Activated CD4-positive, alpha-beta T cell treated with anti-CD3 and anti-CD28 coated beads, Interleukin-2, amount 10 ng/mL, durations not matched to agents 7 days and 5 days (primary cell): Measurements from ENCODE around the gene SEC14L5. TPM values are rescaled to one million over a fixed set of nuclear protein-coding genes. Genes with fewer than 3 reads are reported as not detected.

ENCODE experiments used
- CTCF ChIA-PET: fragments of 350-600 bp; sonication (Branson Sonifier 250); formaldehyde crosslinking; loops from one replicate; lab custom pipeline; 2021; ENCODE audit warnings: antibody characterized with exemption; lab: Charles Lee
- POLR2A ChIA-PET: fragments of 350-600 bp; sonication (Branson Sonifier 250); formaldehyde crosslinking; loops from one replicate; lab custom pipeline; 2021; ENCODE audit warnings: antibody characterized with exemption; lab: Charles Lee
- DNase-seq: peaks from one replicate; pipeline ENCODE4 v3.0.0-alpha.2; 2020
- H3K27ac Mint-ChIP-seq: one replicate; pipeline ENCODE4 v1.8.0; 2021; ENCODE audit warnings: mild to moderate bottlenecking, moderate library complexity, mixed read lengths
- H3K27me3 Mint-ChIP-seq: one replicate; pipeline ENCODE4 v1.8.0; 2021; ENCODE audit warnings: mixed read lengths
- H3K36me3 Mint-ChIP-seq: one replicate; pipeline ENCODE4 v1.8.0; 2021; ENCODE audit warnings: low read depth, mixed read lengths
- H3K4me1 Mint-ChIP-seq: one replicate; pipeline ENCODE4 v1.8.0; 2021; ENCODE audit warnings: mixed read lengths
- H3K4me3 Mint-ChIP-seq: one replicate; pipeline ENCODE4 v1.8.0; 2021; ENCODE audit warnings: mild to moderate bottlenecking, moderate library complexity, mixed read lengths
- H3K9me3 Mint-ChIP-seq: one replicate; pipeline ENCODE4 v1.8.0; 2021; ENCODE audit warnings: mixed read lengths
- total RNA-seq, 2 experiments: library from RNA; stranded (reverse); gene quantifications; one replicate each; pipeline ENCODE4 v1.2.3, GENCODE V29; 2021

The SEC14L5 gene
- total RNA-seq, 2 experiments from 2014 or later = not detected

GRCh38 chr16:4987580-4988374, 29.6 kb downstream of the SEC14L5 start:
- no peak overlapping the region for H3K4me3 Mint-ChIP-seq
- ChIA-PET POLR2A (no interaction called here), CTCF (interaction anchor here (0.9 kb wide), 1 partner anchor 83 kb away, joined by 3 read pairs; no protein-coding TSS in a partner anchor)
- no peaks in the 10 kb centered on the region for H3K4me1 Mint-ChIP-seq
- no peak for DNase-seq
- no peaks in the 10 kb centered on the region for H3K36me3 Mint-ChIP-seq
- peaks cover 46% of the 10 kb centered on the region for H3K27me3 Mint-ChIP-seq
- peaks cover 5% of the 10 kb centered on the region for H3K9me3 Mint-ChIP-seq
- H3K27ac Mint-ChIP-seq = no peak overlapping the region

GRCh38 chr16:4988647-4989046, 30.5 kb downstream of the SEC14L5 start:
- ChIA-PET POLR2A (no interaction called here), CTCF (no interaction called here)
- Mint-ChIP-seq H3K4me3 (no peak overlapping the region), H3K27me3 (peaks cover 46% of the 10 kb centered on the region), H3K9me3 (peaks cover 5% of the 10 kb centered on the region), H3K36me3 (no peaks in the 10 kb centered on the region), H3K27ac (no peak overlapping the region), H3K4me1 (no peaks in the 10 kb centered on the region)
- no peak for DNase-seq

- peaks cover 2% of the 10 kb centered on the region for H3K9me3 Mint-ChIP-seq
- no peak for DNase-seq
- H3K4me3 Mint-ChIP-seq = no peak overlapping the region
- ChIA-PET CTCF (no interaction called here), POLR2A (no interaction called here)
- no peaks in the 10 kb centered on the region for H3K36me3 Mint-ChIP-seq
- peaks cover 40% of the 10 kb centered on the region for H3K27me3 Mint-ChIP-seq
- no peak overlapping the region for H3K27ac Mint-ChIP-seq
- no peaks in the 10 kb centered on the region for H3K4me1 Mint-ChIP-seq
These were observed 31.4 kb downstream of the SEC14L5 start for GRCh38 chr16:4989391-4990006.

GRCh38 chr16:4990415-4990814, 32.3 kb downstream of the SEC14L5 start:
- no peak overlapping the region for H3K4me3 Mint-ChIP-seq
- no peak for DNase-seq
- H3K36me3 Mint-ChIP-seq = no peaks in the 10 kb centered on the region
- H3K4me1 Mint-ChIP-seq = no peaks in the 10 kb centered on the region
- ChIA-PET POLR2A (no interaction called here), CTCF (no interaction called here)
- H3K9me3 Mint-ChIP-seq = peaks cover 2% of the 10 kb centered on the region
- no peak overlapping the region for H3K27ac Mint-ChIP-seq
- H3K27me3 Mint-ChIP-seq = peaks cover 37% of the 10 kb centered on the region

GRCh38 chr16:4991754-4992153, 33.6 kb downstream of the SEC14L5 start:
- no peak overlapping the region for H3K27ac Mint-ChIP-seq
- no peaks in the 10 kb centered on the region for H3K4me1 Mint-ChIP-seq
- peaks cover 26% of the 10 kb centered on the region for H3K27me3 Mint-ChIP-seq
- DNase-seq = no peak
- ChIA-PET POLR2A (no interaction called here), CTCF (no interaction called here)
- H3K36me3 Mint-ChIP-seq = no peaks in the 10 kb centered on the region
- no peak overlapping the region for H3K4me3 Mint-ChIP-seq
- no peaks in the 10 kb centered on the region for H3K9me3 Mint-ChIP-seq

GRCh38 chr16:4994719-4995434, 36.7 kb downstream of the SEC14L5 start:
- no peaks in the 10 kb centered on the region for H3K4me1 Mint-ChIP-seq
- H3K27me3 Mint-ChIP-seq = peaks cover 3% of the 10 kb centered on the region
- no peak for DNase-seq
- H3K36me3 Mint-ChIP-seq = no peaks in the 10 kb centered on the region
- no peaks in the 10 kb centered on the region for H3K9me3 Mint-ChIP-seq
- H3K4me3 Mint-ChIP-seq = no peak overlapping the region
- H3K27ac Mint-ChIP-seq = no peak overlapping the region
- POLR2A ChIA-PET = no interaction called here
- CTCF ChIA-PET = interaction anchor here (0.5 to 0.6 kb wide), 2 partner anchors 24 to 60 kb away, joined by 3 read pairs; no protein-coding TSS in a partner anchor

GRCh38 chr16:5000573-5001001, 42.5 kb downstream of the SEC14L5 start:
- H3K9me3 Mint-ChIP-seq = no peaks in the 10 kb centered on the region
- ChIA-PET CTCF (interaction anchor here (0.5 kb wide), 1 partner anchor 10 kb away, joined by 4 read pairs; no protein-coding TSS in a partner anchor), POLR2A (no interaction called here)
- H3K27me3 Mint-ChIP-seq = peaks cover 3% of the 10 kb centered on the region
- H3K4me3 Mint-ChIP-seq = no peak overlapping the region
- no peaks in the 10 kb centered on the region for H3K4me1 Mint-ChIP-seq
- H3K36me3 Mint-ChIP-seq = no peaks in the 10 kb centered on the region
- no peak for DNase-seq
- H3K27ac Mint-ChIP-seq = no peak overlapping the region

GRCh38 chr16:5001571-5001970, 43.4 kb downstream of the SEC14L5 start:
- DNase-seq = no peak
- Mint-ChIP-seq H3K27ac (peak overlapping the region; percentile 31), H3K27me3 (peaks cover 3% of the 10 kb centered on the region), H3K36me3 (no peaks in the 10 kb centered on the region), H3K4me1 (no peaks in the 10 kb centered on the region), H3K9me3 (no peaks in the 10 kb centered on the region), H3K4me3 (no peak overlapping the region)
- ChIA-PET POLR2A (interaction anchor here (0.6 kb wide), 1 partner anchor 309 kb away, joined by 4 read pairs; no protein-coding TSS in a partner anchor), CTCF (interaction anchor here (0.6 to 1.2 kb wide), 2 partner anchors 110 to 131 kb away, joined by 3 read pairs; no protein-coding TSS in a partner anchor)

GRCh38 chr16:5001986-5002385, 43.9 kb downstream of the SEC14L5 start:
- Mint-ChIP-seq H3K4me1 (no peaks in the 10 kb centered on the region), H3K27ac (no peak overlapping the region), H3K9me3 (no peaks in the 10 kb centered on the region), H3K4me3 (no peak overlapping the region), H3K36me3 (no peaks in the 10 kb centered on the region), H3K27me3 (peaks cover 3% of the 10 kb centered on the region)
- ChIA-PET CTCF (interaction anchor here (0.6 to 1.2 kb wide), 2 partner anchors 110 to 132 kb away, joined by 3 read pairs; no protein-coding TSS in a partner anchor), POLR2A (interaction anchor here (0.6 kb wide), 1 partner anchor 309 kb away, joined by 4 read pairs; no protein-coding TSS in a partner anchor)
- no peak for DNase-seq

GRCh38 chr16:5002699-5003143, 44.6 kb downstream of the SEC14L5 start:
- CTCF ChIA-PET = no interaction called here
- Mint-ChIP-seq H3K4me1 (no peaks in the 10 kb centered on the region), H3K9me3 (no peaks in the 10 kb centered on the region), H3K36me3 (no peaks in the 10 kb centered on the region), H3K27me3 (peaks cover 3% of the 10 kb centered on the region), H3K27ac (no peak overlapping the region), H3K4me3 (no peak overlapping the region)
- POLR2A ChIA-PET = no interaction called here
- no peak for DNase-seq

GRCh38 chr16:5003211-5003610, 45.1 kb downstream of the SEC14L5 start:
- no peak for DNase-seq
- Mint-ChIP-seq H3K36me3 (no peaks in the 10 kb centered on the region), H3K4me3 (no peak overlapping the region), H3K27me3 (peaks cover 3% of the 10 kb centered on the region), H3K9me3 (no peaks in the 10 kb centered on the region), H3K4me1 (no peaks in the 10 kb centered on the region), H3K27ac (no peak overlapping the region)
- ChIA-PET CTCF (no interaction called here), POLR2A (no interaction called here)

GRCh38 chr16:5003828-5004227, 45.7 kb downstream of the SEC14L5 start:
- ChIA-PET CTCF (interaction anchor here (1.6 kb wide), 1 partner anchor 72 kb away, joined by 3 read pairs; no protein-coding TSS in a partner anchor), POLR2A (no interaction called here)

More at GRCh38 chr16:5003828-5004227, 45.7 kb downstream of the SEC14L5 start:
- DNase-seq = no peak
- Mint-ChIP-seq H3K4me3 (no peak overlapping the region), H3K4me1 (no peaks in the 10 kb centered on the region), H3K27ac (no peak overlapping the region), H3K27me3 (peaks cover 1% of the 10 kb centered on the region), H3K9me3 (no peaks in the 10 kb centered on the region), H3K36me3 (no peaks in the 10 kb centered on the region)
